ENCODE results near the gene CHST8. TPM values are rescaled to one million over a fixed set of nuclear protein-coding genes. Genes with fewer than 3 reads are reported as not detected.

The CHST8 gene
- total RNA-seq, 4 donors from 2014 or later, result 0.66 TPM; not detected in 3

DNA sequence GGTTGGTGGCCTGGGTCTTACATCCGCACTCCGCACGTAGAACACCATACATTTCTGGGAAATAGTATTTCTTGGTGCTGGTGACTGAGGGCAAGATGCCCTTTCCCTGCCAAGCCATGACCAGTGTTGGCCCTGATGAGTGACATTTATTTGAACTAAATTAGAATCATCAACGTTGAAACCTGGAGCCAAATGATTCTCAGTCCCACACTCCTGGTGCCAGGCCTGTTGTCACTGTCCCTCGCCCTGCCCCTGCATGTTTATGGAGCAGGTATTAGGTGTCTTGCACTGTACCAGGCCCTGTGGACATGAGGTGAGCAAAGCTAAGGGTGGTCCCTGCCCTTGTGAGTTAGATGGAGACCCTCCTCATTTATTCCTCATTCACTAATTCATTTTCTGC is 5.8 kb downstream of the CHST8 start:
- DNase-seq (ENCODE audit: extremely low spot score), result no peak
- no peak for TF ChIP-seq EP300 (IDR thresholded peaks at IDR 0.05)
- TF ChIP-seq, protein P1, sequence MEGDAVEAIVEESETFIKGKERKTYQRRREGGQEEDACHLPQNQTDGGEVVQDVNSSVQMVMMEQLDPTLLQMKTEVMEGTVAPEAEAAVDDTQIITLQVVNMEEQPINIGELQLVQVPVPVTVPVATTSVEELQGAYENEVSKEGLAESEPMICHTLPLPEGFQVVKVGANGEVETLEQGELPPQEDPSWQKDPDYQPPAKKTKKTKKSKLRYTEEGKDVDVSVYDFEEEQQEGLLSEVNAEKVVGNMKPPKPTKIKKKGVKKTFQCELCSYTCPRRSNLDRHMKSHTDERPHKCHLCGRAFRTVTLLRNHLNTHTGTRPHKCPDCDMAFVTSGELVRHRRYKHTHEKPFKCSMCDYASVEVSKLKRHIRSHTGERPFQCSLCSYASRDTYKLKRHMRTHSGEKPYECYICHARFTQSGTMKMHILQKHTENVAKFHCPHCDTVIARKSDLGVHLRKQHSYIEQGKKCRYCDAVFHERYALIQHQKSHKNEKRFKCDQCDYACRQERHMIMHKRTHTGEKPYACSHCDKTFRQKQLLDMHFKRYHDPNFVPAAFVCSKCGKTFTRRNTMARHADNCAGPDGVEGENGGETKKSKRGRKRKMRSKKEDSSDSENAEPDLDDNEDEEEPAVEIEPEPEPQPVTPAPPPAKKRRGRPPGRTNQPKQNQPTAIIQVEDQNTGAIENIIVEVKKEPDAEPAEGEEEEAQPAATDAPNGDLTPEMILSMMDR (IDR thresholded peaks at IDR 0.05), result no peak
- no peak for TF ChIP-seq POLR2AphosphoS5 (IDR thresholded peaks at IDR 0.05)
- no peak for TF ChIP-seq POLR2A (IDR thresholded peaks at IDR 0.05; ENCODE audit: low read depth)
- Histone ChIP-seq H3K4me3 (no peak overlapping the region), H3K36me3 (no peaks in the 10 kb centered on the region), H3K27me3 (peaks cover 0 to 84% (median 15%) of the 10 kb centered on the region in 4 donors), H3K4me1 (peaks cover 7 to 11% (median 9%) of the 10 kb centered on the region in 4 donors), H3K27ac (replicated peaks in 1 of 4) (no peak overlapping the region), H3K9me3 (no peaks in the 10 kb centered on the region)
- 77% methylated on average over 5 of the region's 5 CpGs for WGBS
- intact Hi-C loops (cut with DNase I), result no loop called here

DNA sequence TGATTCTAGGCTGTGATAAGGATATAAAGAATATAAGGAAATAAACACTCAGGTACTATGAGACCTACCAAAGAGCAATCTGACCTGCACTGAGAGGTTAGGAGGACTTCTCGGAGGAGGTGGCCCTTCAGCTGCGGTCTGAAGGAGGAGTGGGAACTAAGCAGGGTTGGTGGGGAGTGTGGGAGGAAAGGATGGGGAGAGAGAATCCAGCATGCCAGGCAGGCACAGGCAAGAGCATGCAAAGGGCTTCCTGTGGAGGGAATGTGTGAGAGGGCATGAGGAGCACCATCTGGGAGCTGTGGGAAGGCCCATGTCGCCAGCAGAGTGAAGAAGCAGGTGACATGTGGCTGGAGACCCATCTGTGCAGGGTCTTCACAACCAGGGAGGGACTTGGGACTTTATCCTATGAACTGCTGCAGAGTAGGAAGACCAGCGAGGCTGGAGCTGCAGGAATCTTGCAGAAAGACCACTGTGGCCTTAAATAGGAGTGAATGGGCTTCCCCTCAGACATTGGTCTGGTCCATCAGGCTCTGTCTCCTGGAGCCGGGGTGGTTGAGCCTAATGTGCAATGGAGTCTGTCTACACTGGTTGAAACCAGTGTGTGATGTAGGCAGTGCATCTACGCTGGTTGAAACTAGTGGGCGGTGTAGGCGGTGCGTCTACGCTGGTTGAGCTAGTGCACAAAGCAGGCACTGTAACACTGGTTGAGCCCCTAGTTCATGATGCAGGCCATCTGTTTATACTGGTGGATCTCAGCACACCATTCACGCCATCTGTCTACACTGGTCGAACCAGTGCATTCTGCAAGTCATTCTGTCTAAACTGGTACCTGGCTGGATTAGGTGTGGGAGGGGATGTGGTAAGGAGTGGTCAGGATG is 6.4 kb downstream of the CHST8 start:
- intact Hi-C loops (cut with DNase I), result no loop called here
- WGBS, result 81% methylated on average over 11 of the region's 12 CpGs
- H3K36me3 ChIP-seq, result no peaks in the 10 kb centered on the region
- H3K4me1 ChIP-seq, result peaks cover under 1 to 4% (median 3%) of the 10 kb centered on the region in 4 donors
- TF ChIP-seq, protein P1 (IDR thresholded peaks at IDR 0.05), result no peak
- TF ChIP-seq POLR2AphosphoS5 (IDR thresholded peaks at IDR 0.05) (no peak), EP300 (IDR thresholded peaks at IDR 0.05) (no peak), POLR2A (IDR thresholded peaks at IDR 0.05; ENCODE audit: low read depth) (no peak)
- DNase-seq (ENCODE audit: extremely low spot score), result no peak
- no peak overlapping the region for H3K4me3 ChIP-seq
- no peak overlapping the region for H3K27ac ChIP-seq (replicated peaks in 1 of 4)
- H3K27me3 ChIP-seq, result peaks cover 0 to 79% (median 8%) of the 10 kb centered on the region in 4 donors
- H3K9me3 ChIP-seq, result no peaks in the 10 kb centered on the region

DNA sequence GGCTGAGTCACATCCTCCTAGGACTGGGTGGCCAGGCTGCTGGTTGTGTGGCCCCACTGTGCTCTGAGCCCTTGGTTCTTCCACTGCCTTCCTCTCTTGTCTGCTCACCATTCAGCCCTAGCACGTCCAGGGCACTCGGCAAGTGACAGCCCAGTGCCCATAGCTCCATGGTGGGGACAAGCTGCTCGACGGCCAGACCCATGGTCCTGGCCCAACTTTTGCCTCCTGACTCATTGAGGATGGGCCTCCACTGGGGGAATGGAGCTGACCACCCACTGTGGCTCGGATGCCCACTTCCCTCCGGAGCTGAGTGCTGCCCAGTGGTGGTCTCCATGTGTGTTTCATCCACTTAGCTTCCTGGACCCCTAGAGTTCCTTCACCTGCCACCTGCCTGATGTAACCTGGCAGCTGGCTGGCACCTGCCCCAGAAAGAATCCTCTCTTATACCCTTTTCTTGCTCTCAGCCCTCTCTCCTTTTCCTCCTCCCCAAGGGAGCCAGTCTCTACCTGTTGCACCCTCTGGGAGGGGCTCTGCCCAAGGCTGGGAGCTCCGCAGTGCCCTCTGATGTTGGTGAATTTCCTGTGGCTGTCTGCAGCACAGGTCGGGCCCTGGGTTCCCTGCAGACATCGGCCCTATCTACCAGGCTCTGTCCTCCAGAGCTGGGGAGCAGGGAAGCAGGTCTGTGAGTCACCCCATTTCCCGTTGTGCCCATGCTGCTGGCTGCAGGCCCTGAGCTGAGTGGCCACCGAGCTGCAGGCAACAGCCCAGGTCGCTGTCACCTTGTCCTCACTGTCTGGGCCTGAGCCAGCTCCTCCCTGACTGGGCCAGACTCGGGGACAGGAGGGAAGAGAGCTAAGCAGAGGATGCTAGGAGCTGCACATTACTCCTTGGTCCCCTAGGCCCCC is 7.4 kb downstream of the CHST8 start:
- intact Hi-C loops (cut with DNase I), result no loop called here
- H3K9me3 ChIP-seq, result no peaks in the 10 kb centered on the region
- H3K27ac ChIP-seq (replicated peaks in 1 of 4), result no peak overlapping the region
- 69% methylated on average over 13 of the region's 13 CpGs for WGBS
- H3K36me3 ChIP-seq, result no peaks in the 10 kb centered on the region
- H3K4me1 ChIP-seq, result no peaks in the 10 kb centered on the region
- TF ChIP-seq POLR2A (IDR thresholded peaks at IDR 0.05; ENCODE audit: low read depth) (no peak), EP300 (IDR thresholded peaks at IDR 0.05) (no peak), POLR2AphosphoS5 (IDR thresholded peaks at IDR 0.05) (no peak)
- TF ChIP-seq, protein P1 (IDR thresholded peaks at IDR 0.05), result no peak
- DNase-seq (ENCODE audit: extremely low spot score), result no peak
- H3K4me3 ChIP-seq, result no peak overlapping the region
- peaks cover 0 to 78% (median 3%) of the 10 kb centered on the region in 4 donors for H3K27me3 ChIP-seq

DNA sequence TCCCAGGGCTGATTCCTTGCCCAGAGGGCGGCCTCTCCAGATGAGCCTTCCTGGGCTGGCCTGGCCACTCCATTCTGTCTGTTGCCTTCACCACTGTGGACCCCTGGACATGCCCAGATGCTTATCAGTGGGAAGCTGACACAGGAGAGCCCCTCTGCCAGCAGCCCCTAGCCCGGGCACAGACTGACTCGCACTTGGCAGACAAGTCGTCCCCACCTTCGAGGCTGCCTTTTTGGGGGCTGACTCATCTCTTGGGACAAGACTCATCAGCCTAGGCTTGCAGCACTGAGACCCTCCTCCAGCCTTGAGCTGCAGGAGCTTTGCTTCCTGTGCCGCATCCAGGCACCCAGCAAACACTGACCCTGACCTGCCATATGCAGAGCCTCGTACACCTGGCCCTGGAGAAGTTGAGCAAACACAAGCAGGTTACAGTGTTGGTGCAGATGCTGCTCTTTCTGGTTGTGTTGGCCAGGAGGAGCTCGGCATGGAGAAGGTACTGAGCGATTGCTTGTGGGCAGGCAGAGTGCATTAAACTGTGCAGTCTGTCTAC is 8.1 kb downstream of the CHST8 start:
- Histone ChIP-seq H3K9me3 (no peaks in the 10 kb centered on the region), H3K27ac (replicated peaks in 1 of 4) (no peak overlapping the region), H3K4me1 (no peaks in the 10 kb centered on the region), H3K4me3 (no peak overlapping the region), H3K36me3 (no peaks in the 10 kb centered on the region), H3K27me3 (peaks cover 0 to 76% (median 0%) of the 10 kb centered on the region in 4 donors)
- TF ChIP-seq POLR2A (IDR thresholded peaks at IDR 0.05; ENCODE audit: low read depth), result no peak
- no peak for TF ChIP-seq POLR2AphosphoS5 (IDR thresholded peaks at IDR 0.05)
- no peak for TF ChIP-seq EP300 (IDR thresholded peaks at IDR 0.05)
- TF ChIP-seq, protein P1 (IDR thresholded peaks at IDR 0.05), result no peak
- no peak for DNase-seq (ENCODE audit: extremely low spot score)
- 78% methylated on average over 4 of the region's 9 CpGs for WGBS
- intact Hi-C loops (cut with DNase I), result no loop called here
